ENCODE data around the gene ZNF747. TPM values are rescaled to one million over a fixed set of nuclear protein-coding genes. Genes with fewer than 3 reads are reported as not detected.
A peak's percentile ranks its signal among the peaks of the same experiment; 100 is the strongest.

ZNF747 gene
- total RNA-seq, 1 donor from 2014 or later: 21.6 TPM

DNA sequence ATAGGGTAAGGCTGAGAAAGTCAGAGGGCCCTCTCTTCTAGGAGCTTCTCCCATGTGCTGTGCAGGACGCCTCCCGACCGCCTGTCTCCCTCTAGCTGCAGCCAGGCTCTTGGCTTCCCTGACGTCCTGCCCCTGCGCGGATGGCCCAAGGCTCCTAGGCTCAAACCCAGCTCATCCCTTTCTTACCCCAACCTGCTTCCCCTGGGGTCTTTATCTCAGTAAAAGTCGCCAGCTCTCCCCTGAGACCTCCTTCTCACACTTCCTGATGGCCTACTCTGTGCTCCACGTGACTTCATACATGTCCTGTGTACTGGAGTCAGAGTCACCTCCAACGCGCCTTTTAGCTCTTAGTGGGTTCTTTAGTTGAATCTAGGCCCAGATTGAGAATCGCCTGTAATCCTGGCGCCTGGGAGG, 1.1 kb upstream of the ZNF747 start:
- Mint-ChIP-seq H3K27me3 (no peaks in the 10 kb centered on the region), H3K4me3 (peak overlapping the region; percentile 96), H3K27ac (peak overlapping the region; percentile 97), H3K36me3 (ENCODE audit: low read depth) (peaks cover 38% of the 10 kb centered on the region), H3K9me3 (no peaks in the 10 kb centered on the region), H3K4me1 (peaks cover 29% of the 10 kb centered on the region)
- ATAC-seq (ENCODE audit: low read depth) (peak; percentile 51), DNase-seq (peak; percentile 43)
- TF ChIP-seq, protein P1, sequence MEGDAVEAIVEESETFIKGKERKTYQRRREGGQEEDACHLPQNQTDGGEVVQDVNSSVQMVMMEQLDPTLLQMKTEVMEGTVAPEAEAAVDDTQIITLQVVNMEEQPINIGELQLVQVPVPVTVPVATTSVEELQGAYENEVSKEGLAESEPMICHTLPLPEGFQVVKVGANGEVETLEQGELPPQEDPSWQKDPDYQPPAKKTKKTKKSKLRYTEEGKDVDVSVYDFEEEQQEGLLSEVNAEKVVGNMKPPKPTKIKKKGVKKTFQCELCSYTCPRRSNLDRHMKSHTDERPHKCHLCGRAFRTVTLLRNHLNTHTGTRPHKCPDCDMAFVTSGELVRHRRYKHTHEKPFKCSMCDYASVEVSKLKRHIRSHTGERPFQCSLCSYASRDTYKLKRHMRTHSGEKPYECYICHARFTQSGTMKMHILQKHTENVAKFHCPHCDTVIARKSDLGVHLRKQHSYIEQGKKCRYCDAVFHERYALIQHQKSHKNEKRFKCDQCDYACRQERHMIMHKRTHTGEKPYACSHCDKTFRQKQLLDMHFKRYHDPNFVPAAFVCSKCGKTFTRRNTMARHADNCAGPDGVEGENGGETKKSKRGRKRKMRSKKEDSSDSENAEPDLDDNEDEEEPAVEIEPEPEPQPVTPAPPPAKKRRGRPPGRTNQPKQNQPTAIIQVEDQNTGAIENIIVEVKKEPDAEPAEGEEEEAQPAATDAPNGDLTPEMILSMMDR (IDR thresholded peaks at IDR 0.05): no peak
- ChIA-PET POLR2A (interaction anchor here (0.6 to 4.2 kb wide), 39 partner anchors 8 to 444 kb away, joined by 3 to 135 read pairs (median 9); partner anchors contain the start of genes DCTPP1, FBRS, ITGAL and PRR14), CTCF (interaction anchor here (0.7 to 3.5 kb wide), 21 partner anchors 19 to 444 kb away, joined by 3 to 35 read pairs (median 4); partner anchors contain the start of genes DCTPP1, ITGAL, TBX6 and ZNF764)
- intact Hi-C loops (cut with micrococcal nuclease): loop anchor here (1.0 to 2.0 kb wide), 10 partner anchors 8 to 163 kb away; partner anchors contain the start of genes DCTPP1, ITGAL, SRCAP and ZNF688

DNA sequence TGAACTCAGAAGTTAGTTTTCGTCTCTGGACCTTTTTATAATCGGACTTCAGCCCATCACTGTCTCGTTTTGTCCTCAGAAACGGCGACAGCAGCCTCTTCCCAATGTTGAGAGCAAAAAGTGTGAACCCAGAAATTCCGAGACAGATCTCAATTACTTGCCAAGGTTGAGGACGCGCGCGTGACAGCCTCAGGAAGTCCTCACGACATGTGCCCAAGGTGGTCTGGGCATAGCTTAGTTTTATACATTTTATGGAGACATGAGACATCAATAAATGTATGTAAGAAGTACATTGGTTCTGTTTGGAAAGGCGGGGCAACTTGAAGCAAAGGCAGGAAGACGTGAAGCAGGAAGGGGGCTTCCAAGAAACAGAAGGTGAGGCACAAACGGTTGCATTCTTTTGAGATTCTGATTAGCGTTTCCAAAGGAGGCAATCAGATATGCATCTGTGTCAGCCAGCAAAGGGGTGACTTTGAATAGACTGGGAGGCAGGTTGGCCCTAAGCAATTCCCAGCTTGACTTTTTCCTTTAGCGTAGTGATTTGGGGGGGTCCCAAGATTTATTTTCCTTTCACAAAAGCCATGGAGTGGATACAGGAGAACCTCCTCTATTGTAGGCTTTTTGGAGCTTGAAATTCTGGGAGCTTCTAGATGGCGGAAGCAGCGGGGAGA, 583 bp upstream of the ZNF747 start:
- H3K4me1 Mint-ChIP-seq: peaks cover 29% of the 10 kb centered on the region
- POLR2A ChIA-PET: interaction anchor here (0.6 to 4.2 kb wide), 45 partner anchors 8 to 443 kb away, joined by 3 to 135 read pairs (median 7); partner anchors contain the start of genes DCTPP1, FBRS, ITGAL and PRR14
- H3K36me3 Mint-ChIP-seq (ENCODE audit: low read depth): peaks cover 40% of the 10 kb centered on the region
- DNase-seq (no peak), ATAC-seq (ENCODE audit: low read depth) (peak; percentile 16)
- CTCF ChIA-PET: interaction anchor here (0.9 to 3.5 kb wide), 21 partner anchors 19 to 443 kb away, joined by 3 to 35 read pairs (median 5); partner anchors contain the start of genes DCTPP1, ITGAL, TBX6 and ZNF764
- H3K9me3 Mint-ChIP-seq: no peaks in the 10 kb centered on the region
- no peaks in the 10 kb centered on the region for H3K27me3 Mint-ChIP-seq
- H3K27ac Mint-ChIP-seq: peak overlapping the region; percentile 97
- H3K4me3 Mint-ChIP-seq: peak overlapping the region; percentile 96
- intact Hi-C loops (cut with micrococcal nuclease): loop anchor here (1.0 to 2.0 kb wide), 10 partner anchors 8 to 164 kb away; partner anchors contain the start of genes DCTPP1, ITGAL, SRCAP and ZNF688
- TF ChIP-seq, protein P1 (IDR thresholded peaks at IDR 0.05): no peak

DNA sequence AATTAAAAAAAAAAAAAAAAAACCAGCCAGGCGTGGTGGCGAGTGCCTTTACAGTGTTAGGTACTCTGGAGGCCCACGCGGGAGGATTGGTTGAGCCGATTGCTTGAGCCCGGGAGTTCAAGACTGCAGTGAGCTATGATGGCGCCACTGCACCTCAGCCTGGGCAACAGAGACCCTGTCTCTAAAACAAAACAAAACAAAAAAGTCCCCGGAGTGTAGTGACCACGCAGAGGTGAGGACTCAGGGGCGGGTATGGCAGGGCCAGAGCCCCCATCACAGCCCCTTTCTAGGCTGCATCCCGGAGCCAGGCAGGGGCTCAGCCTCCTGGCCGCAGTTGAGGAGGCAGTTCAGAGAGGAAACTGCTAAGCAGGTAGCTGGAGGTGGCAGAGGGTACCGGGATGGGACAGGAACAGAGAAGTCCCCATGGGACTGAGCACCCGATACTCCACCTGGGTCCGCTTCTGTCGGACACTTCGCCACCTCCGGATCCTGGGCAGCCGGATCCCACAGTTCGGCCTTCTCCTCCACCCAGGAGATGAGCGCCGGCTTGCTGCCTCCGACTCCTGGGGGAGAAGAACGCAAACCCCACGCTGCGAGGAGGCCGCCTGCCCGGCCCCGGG, 800 bp downstream of the ZNF747 start:
- intact Hi-C loops (cut with micrococcal nuclease): loop anchor here (2.0 kb wide), 2 partner anchors 61 to 165 kb away; partner anchors contain the start of genes ITGAL and SRCAP
- peaks cover 40% of the 10 kb centered on the region for H3K36me3 Mint-ChIP-seq (ENCODE audit: low read depth)
- ChIA-PET POLR2A (interaction anchor here (0.6 to 4.2 kb wide), 26 partner anchors 15 to 198 kb away, joined by 3 to 135 read pairs (median 13); partner anchors contain the start of genes DCTPP1, ITGAL, PRR14 and SEPHS2), CTCF (interaction anchor here (0.9 to 3.5 kb wide), 3 partner anchors 76 to 103 kb away, joined by 5 to 35 read pairs (median 10); partner anchors contain the start of gene DCTPP1)
- H3K27ac Mint-ChIP-seq: peak overlapping the region; percentile 97
- no peaks in the 10 kb centered on the region for H3K27me3 Mint-ChIP-seq
- H3K4me3 Mint-ChIP-seq: peak overlapping the region; percentile 96
- DNase-seq (no peak), ATAC-seq (ENCODE audit: low read depth) (peak; percentile 1)
- peaks cover 25% of the 10 kb centered on the region for H3K4me1 Mint-ChIP-seq
- no peaks in the 10 kb centered on the region for H3K9me3 Mint-ChIP-seq
- TF ChIP-seq, protein P1 (IDR thresholded peaks at IDR 0.05): no peak

DNA sequence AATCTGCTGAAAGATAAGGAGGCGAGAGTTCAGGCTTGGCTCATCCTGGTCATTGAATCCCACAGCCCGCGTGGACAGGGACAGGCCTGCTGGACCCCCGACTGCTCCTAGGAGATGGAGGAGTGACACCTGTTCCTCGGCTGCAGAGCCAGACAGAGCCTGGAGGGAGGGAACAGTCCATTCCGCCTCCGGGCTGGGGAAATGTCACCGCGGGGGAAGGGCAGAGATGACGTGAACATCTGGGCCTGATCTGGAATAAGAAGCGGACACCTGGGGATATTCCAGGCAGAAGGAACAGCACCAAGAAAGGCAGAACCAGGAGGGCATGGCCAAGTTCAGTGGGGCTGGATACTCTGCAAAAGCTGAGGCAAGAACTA, 1.5 kb downstream of the ZNF747 start:
- CTCF ChIA-PET: no interaction called here
- Mint-ChIP-seq H3K9me3 (no peaks in the 10 kb centered on the region), H3K27me3 (no peaks in the 10 kb centered on the region), H3K36me3 (ENCODE audit: low read depth) (peaks cover 40% of the 10 kb centered on the region), H3K4me3 (peak overlapping the region; percentile 50), H3K4me1 (peaks cover 30% of the 10 kb centered on the region), H3K27ac (peak overlapping the region; percentile 83)
- DNase-seq (no peak), ATAC-seq (ENCODE audit: low read depth) (no peak)
- TF ChIP-seq, protein P1 (IDR thresholded peaks at IDR 0.05): no peak
- POLR2A ChIA-PET: interaction anchor here (0.6 to 4.2 kb wide), 12 partner anchors 24 to 122 kb away, joined by 3 to 135 read pairs (median 22); partner anchors contain the start of genes DCTPP1, SEPHS2, ZNF688 and ZNF764
- intact Hi-C loops (cut with micrococcal nuclease): no loop called here

Data from activated B cell treated with CpG ODN at 0.5 μM for 24 hours (primary cell).